T-cell (primary cell): ENCODE measurements around the gene FRMD3. TPM values are rescaled to one million over a fixed set of nuclear protein-coding genes. Genes with fewer than 3 reads are reported as not detected.
"Not testable (repeated sequence)": the region's sequence is repeated elsewhere in the genome, so short reads cannot be mapped to it uniquely, and the experiment has no call there.

Source experiments
- ATAC-seq, 4 experiments: fragments of 200-7000 bp in 3 of 4; fragments of 150-1000 bp in 1 of 4; cut with Tn5 transposase; replicated peaks in 1 of 4; 1 replicate in 3 of 4; 2 replicates in 1 of 4; pipeline ENCODE4 v1.10.0; 2021; ENCODE audit warnings: moderate library complexity in 3 of 4, mild to moderate bottlenecking in 2 of 4, moderate number of reproducible peaks in 1 of 4
- CTCF ChIA-PET, 2 donors: fragments of 300-600 bp; sonication (Branson Sonifier 250); formaldehyde crosslinking; loops; one replicate each; lab custom pipeline; 2022; ENCODE audit warnings: antibody characterized with exemption in 2 of 2; lab: Charles Lee
- POLR2A ChIA-PET, 2 donors: fragments of 300-600 bp; sonication (Branson Sonifier 250); formaldehyde crosslinking; loops; one replicate each; lab custom pipeline; 2022; ENCODE audit warnings: antibody characterized with exemption in 2 of 2; lab: Charles Lee
- DNase-seq, 35 experiments: peaks; one replicate each; pipeline versions ENCODE4 v3.0.0 to v3.0.0-alpha.2; 2013 to 2023
- H3K27ac ChIP-seq: one replicate; pipeline ENCODE4 v1.5.1; 2013; ENCODE audit warnings: low read length
- H3K27me3 ChIP-seq, 2 experiments: replicated peaks in 1 of 2; 1 replicate in 1 of 2; 2 replicates in 1 of 2; pipeline versions ENCODE4 v1.6.1 to v1.7.0; 2013; ENCODE audit warnings: low read length in 1 of 2, mixed read lengths in 1 of 2; ENCODE audit not compliant: control insufficient read depth in 2 of 2, insufficient read depth in 2 of 2; ENCODE audit errors: extremely low read depth in 1 of 2
- H3K36me3 ChIP-seq, 2 donors: 1 replicate in 1 of 2; 2 replicates in 1 of 2; pipeline versions ENCODE4 v1.6.1 to v1.7.0; 2013; ENCODE audit warnings: low read length in 1 of 2; ENCODE audit not compliant: control insufficient read depth in 2 of 2, insufficient read depth in 1 of 2; ENCODE audit errors: extremely low read depth in 1 of 2
- H3K4me1 ChIP-seq, 2 experiments: 1 replicate in 1 of 2; 2 replicates in 1 of 2; pipeline versions ENCODE4 v1.6.1 to v1.7.0; 2013; ENCODE audit warnings: low read length in 2 of 2, mixed read lengths in 1 of 2; ENCODE audit not compliant: insufficient read depth in 2 of 2, control insufficient read depth in 1 of 2; ENCODE audit errors: extremely low read depth in 1 of 2
- H3K4me3 ChIP-seq, 2 donors: 1 replicate in 1 of 2; 2 replicates in 1 of 2; pipeline versions ENCODE4 v1.5.1 to v1.7.0; 2013; ENCODE audit warnings: mild to moderate bottlenecking in 2 of 2, low read length in 1 of 2, moderate library complexity in 1 of 2; ENCODE audit not compliant: control insufficient read depth in 1 of 2; ENCODE audit errors: extremely low read depth in 1 of 2
- H3K9me3 ChIP-seq: 2 replicates; pipeline ENCODE4 v1.7.0; 2013
- H3K27ac Mint-ChIP-seq, 2 donors: one replicate each; pipeline ENCODE4 v1.8.0; 2020 to 2021; ENCODE audit warnings: mild to moderate bottlenecking in 2 of 2, mixed read lengths in 2 of 2
- H3K27me3 Mint-ChIP-seq, 2 donors: one replicate each; pipeline ENCODE4 v1.8.0; 2021 to 2022; ENCODE audit warnings: mixed read lengths in 2 of 2
- H3K36me3 Mint-ChIP-seq: one replicate; pipeline ENCODE4 v1.8.0; 2021; ENCODE audit warnings: mixed read lengths
- H3K4me1 Mint-ChIP-seq, 3 donors: one replicate each; pipeline ENCODE4 v1.8.0; 2020 to 2022; ENCODE audit warnings: mixed read lengths in 3 of 3, mild to moderate bottlenecking in 1 of 3
- H3K4me3 Mint-ChIP-seq, 3 donors: one replicate each; pipeline ENCODE4 v1.8.0; 2020 to 2022; ENCODE audit warnings: mild to moderate bottlenecking in 3 of 3, mixed read lengths in 3 of 3, moderate library complexity in 3 of 3
- H3K9me3 Mint-ChIP-seq, 3 donors: one replicate each; pipeline ENCODE4 v1.8.0; 2020 to 2022; ENCODE audit warnings: mixed read lengths in 3 of 3
- WGBS: methylation state at CpG from one replicate; pipeline ENCODE4 v1.1.5; 2013; ENCODE audit warnings: missing lambda C conversion rate; ENCODE audit not compliant: insufficient coverage; 5-methylcytosine and 5-hydroxymethylcytosine counted together
- total RNA-seq, 35 experiments: library from RNA in 6 of 35; stranded (reverse) in 6 of 35; fragments of 120-200 nt in 1 of 35; gene quantifications; one replicate each; pipeline versions ENCODE4 v1.2.1 to v1.2.4 and lab custom pipeline; 2013 to 2026

Gene FRMD3
- total RNA-seq, 5 donors from 2014 or later (not counting 1 experiment from before 2014, with no cell fraction given), result 0.35 to 1.2 (median 0.55) TPM

GRCh38 chr9:83517980-83518379 is 20.2 kb downstream of the FRMD3 start:
- CTCF ChIA-PET, DNase-seq, ATAC-seq, H3K4me3 ChIP-seq, H3K9me3 Mint-ChIP-seq, H3K4me1 Mint-ChIP-seq, H3K27ac ChIP-seq, H3K4me1 ChIP-seq, POLR2A ChIA-PET, H3K36me3 Mint-ChIP-seq, H3K27me3 ChIP-seq, H3K36me3 ChIP-seq, H3K4me3 Mint-ChIP-seq, H3K27me3 Mint-ChIP-seq, H3K9me3 ChIP-seq, H3K27ac Mint-ChIP-seq: not testable (repeated sequence)

GRCh38 chr9:83514767-83515166 is 23.4 kb downstream of the FRMD3 start:
- Mint-ChIP-seq H3K27me3 (peaks cover 2 to 5% of the 10 kb centered on the region in 2 donors), H3K9me3 (peaks cover 0 to 4% (median 0%) of the 10 kb centered on the region in 3 donors), H3K4me1 (no peaks in the 10 kb centered on the region), H3K27ac (no peak overlapping the region), H3K36me3 (peaks cover 6% of the 10 kb centered on the region), H3K4me3 (no peak overlapping the region)
- no CpG with 5 or more reads among the region's 2 CpGs for WGBS
- no peaks in the 10 kb centered on the region for H3K4me1 ChIP-seq
- H3K27ac ChIP-seq, result no peak overlapping the region
- POLR2A ChIA-PET, result no interaction called here
- no peaks in the 10 kb centered on the region for H3K9me3 ChIP-seq
- CTCF ChIA-PET, result no interaction called here
- H3K36me3 ChIP-seq, result no peaks in the 10 kb centered on the region
- DNase-seq (no peak), ATAC-seq (no peak)
- peaks cover 0 to 3% of the 10 kb centered on the region in 2 experiments for H3K27me3 ChIP-seq
- H3K4me3 ChIP-seq, result no peak overlapping the region

GRCh38 chr9:83512621-83513020 is 25.6 kb downstream of the FRMD3 start:
- H3K36me3 Mint-ChIP-seq, result peaks cover 3% of the 10 kb centered on the region
- WGBS, result 75% methylated on average over 1 of the region's 3 CpGs
- DNase-seq (no peak), ATAC-seq (no peak)
- no peak overlapping the region for H3K4me3 Mint-ChIP-seq
- H3K27me3 Mint-ChIP-seq, result peaks cover 2 to 5% of the 10 kb centered on the region in 2 donors
- ChIA-PET POLR2A (no interaction called here), CTCF (no interaction called here)
- Histone ChIP-seq H3K27me3 (peaks cover 0 to 3% of the 10 kb centered on the region in 2 experiments), H3K4me1 (peaks cover 0 to 7% of the 10 kb centered on the region in 2 experiments), H3K36me3 (no peaks in the 10 kb centered on the region), H3K9me3 (no peaks in the 10 kb centered on the region), H3K4me3 (no peak overlapping the region), H3K27ac (no peak overlapping the region)
- no peak overlapping the region for H3K27ac Mint-ChIP-seq
- H3K4me1 Mint-ChIP-seq, result peaks cover 9 to 12% (median 10%) of the 10 kb centered on the region in 3 donors
- no peaks in the 10 kb centered on the region for H3K9me3 Mint-ChIP-seq

DNA sequence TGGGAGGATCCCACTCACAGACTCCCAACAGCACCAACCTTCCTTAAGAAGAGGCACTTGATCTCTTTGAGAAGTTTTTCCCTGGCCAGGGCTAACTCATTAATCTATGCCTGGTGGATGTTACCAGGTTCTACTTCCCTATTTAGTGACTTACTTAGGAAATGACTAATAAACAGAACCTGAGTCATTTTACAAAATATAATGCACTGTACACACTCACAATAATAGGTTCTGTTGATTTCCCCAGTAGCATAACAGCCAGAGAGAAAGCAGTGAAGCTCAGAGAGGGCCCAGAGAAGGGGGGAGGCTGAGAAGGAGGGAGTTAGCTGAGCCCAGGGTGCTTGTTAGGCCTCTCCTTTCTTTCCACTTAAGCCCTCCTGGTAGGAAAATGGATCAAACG is 27.1 kb downstream of the FRMD3 start:
- no peaks in the 10 kb centered on the region for H3K9me3 Mint-ChIP-seq
- Histone ChIP-seq H3K4me1 (peaks cover 0 to 7% of the 10 kb centered on the region in 2 experiments), H3K36me3 (no peaks in the 10 kb centered on the region), H3K27me3 (peaks cover 0 to 3% of the 10 kb centered on the region in 2 experiments), H3K4me3 (no peak overlapping the region), H3K27ac (no peak overlapping the region), H3K9me3 (no peaks in the 10 kb centered on the region)
- peaks cover 0 to 2% of the 10 kb centered on the region in 2 donors for H3K27me3 Mint-ChIP-seq
- no peak overlapping the region for H3K27ac Mint-ChIP-seq
- no CpG with 5 or more reads among the region's 1 CpG for WGBS
- DNase-seq, result no peak
- H3K4me1 Mint-ChIP-seq, result peaks cover 9 to 12% (median 10%) of the 10 kb centered on the region in 3 donors
- H3K4me3 Mint-ChIP-seq, result no peak overlapping the region
- peaks cover 3% of the 10 kb centered on the region for H3K36me3 Mint-ChIP-seq
- ATAC-seq, result no peak
- CTCF ChIA-PET, result no interaction called here
- POLR2A ChIA-PET, result no interaction called here

DNA sequence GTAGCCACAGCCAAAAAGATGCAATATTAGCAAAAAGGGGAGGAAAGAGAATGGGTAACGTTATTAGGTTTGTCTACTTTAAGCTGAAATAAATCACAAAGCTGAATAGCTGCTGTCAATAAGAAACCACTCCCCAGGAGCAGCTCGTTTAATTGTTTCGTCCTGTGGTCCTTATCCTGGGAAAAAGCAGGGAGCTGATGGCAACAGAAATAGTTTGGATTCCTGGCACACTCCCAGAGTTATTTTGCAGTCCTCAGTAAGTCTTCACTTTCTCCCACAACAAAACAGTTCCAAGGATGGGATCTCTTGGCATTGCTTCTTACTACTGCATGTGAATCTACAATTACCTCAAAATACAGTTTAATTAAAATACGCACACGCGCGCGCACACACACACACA is 28.8 kb downstream of the FRMD3 start:
- Histone ChIP-seq H3K4me1 (peaks cover 0 to 7% of the 10 kb centered on the region in 2 experiments), H3K27ac (no peak overlapping the region), H3K36me3 (no peaks in the 10 kb centered on the region), H3K27me3 (peaks cover 0 to 2% of the 10 kb centered on the region in 2 experiments), H3K4me3 (no peak overlapping the region), H3K9me3 (no peaks in the 10 kb centered on the region)
- DNase-seq (no peak), ATAC-seq (no peak)
- no CpG with 5 or more reads among the region's 8 CpGs for WGBS
- no peaks in the 10 kb centered on the region for H3K27me3 Mint-ChIP-seq
- CTCF ChIA-PET, result interaction anchor here in 1 of 2 donors (0.6 kb wide), 1 partner anchor 171 kb away, joined by 3 read pairs; no protein-coding TSS in a partner anchor
- H3K36me3 Mint-ChIP-seq, result peaks cover 6% of the 10 kb centered on the region
- no peak overlapping the region for H3K4me3 Mint-ChIP-seq
- no peak overlapping the region for H3K27ac Mint-ChIP-seq
- no peaks in the 10 kb centered on the region for H3K9me3 Mint-ChIP-seq
- POLR2A ChIA-PET, result interaction anchor here in 1 of 2 donors (0.7 kb wide), 1 partner anchor 15 kb away, joined by 5 read pairs; no protein-coding TSS in a partner anchor
- H3K4me1 Mint-ChIP-seq, result peaks cover 9 to 12% (median 10%) of the 10 kb centered on the region in 3 donors

DNA sequence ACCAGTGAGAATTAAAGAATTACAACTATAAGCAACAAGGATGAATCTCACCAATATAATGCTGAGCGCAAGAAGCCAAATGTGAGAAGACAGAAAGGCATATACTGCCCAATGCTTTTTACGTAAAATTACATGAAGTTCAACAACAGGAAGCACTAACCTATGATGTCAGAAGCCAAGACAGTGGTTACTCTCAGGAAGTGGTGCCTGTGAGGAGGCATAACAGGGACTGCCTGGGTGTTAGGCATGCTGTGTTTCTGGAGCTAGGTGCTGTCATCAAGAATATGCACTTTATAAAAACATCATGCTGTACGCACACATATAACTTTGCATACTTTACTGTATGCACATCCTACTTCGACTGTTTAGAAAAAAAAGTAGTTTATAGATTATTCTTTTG is 30.1 kb downstream of the FRMD3 start:
- ATAC-seq (peak in 2 of 4 experiments; percentile 50 to 97), DNase-seq (peak in 19 of 35 experiments; percentile 2 to 50 (median 10))
- H3K36me3 ChIP-seq, result no peaks in the 10 kb centered on the region
- H3K9me3 ChIP-seq, result no peaks in the 10 kb centered on the region
- ChIA-PET CTCF (no interaction called here), POLR2A (no interaction called here)
- Mint-ChIP-seq H3K4me3 (no peak overlapping the region), H3K36me3 (peaks cover 6% of the 10 kb centered on the region), H3K27me3 (no peaks in the 10 kb centered on the region), H3K9me3 (no peaks in the 10 kb centered on the region), H3K27ac (no peak overlapping the region), H3K4me1 (peaks cover 9 to 12% (median 10%) of the 10 kb centered on the region in 3 donors)
- no CpG with 5 or more reads among the region's 4 CpGs for WGBS
- H3K27me3 ChIP-seq, result no peaks in the 10 kb centered on the region
- H3K27ac ChIP-seq, result no peak overlapping the region
- H3K4me1 ChIP-seq, result peaks cover 0 to 7% of the 10 kb centered on the region in 2 experiments
- no peak overlapping the region for H3K4me3 ChIP-seq
